OCI-LY7 (cell line): ENCODE measurements around the gene SMPD3. TPM values are rescaled to one million over a fixed set of nuclear protein-coding genes. Genes with fewer than 3 reads are reported as not detected.

Experiments used
- BruUV-seq: library from RNA; stranded (reverse); fragments of 400-500 nt; replicated peaks from 2 replicates; lab custom pipeline; 2021; lab: Mats Ljungman, UMichigan
- CTCF ChIA-PET: fragments of 300-600 bp; sonication (Branson Sonifier 250); formaldehyde crosslinking; loops from one replicate; lab custom pipeline; 2022; ENCODE audit warnings: antibody characterized with exemption; ENCODE audit not compliant: unreplicated experiment; lab: Charles Lee
- POLR2A ChIA-PET: fragments of 300-600 bp; sonication (Branson Sonifier 250); formaldehyde crosslinking; loops from one replicate; lab custom pipeline; 2022; ENCODE audit warnings: antibody characterized with exemption; lab: Charles Lee
- DNase-seq: peaks from one replicate; pipeline ENCODE4 v3.0.0-alpha.2; 2015; ENCODE audit warnings: low spot score
- H2AFZ ChIP-seq: fragments of 200-600 bp; sonication (generic), shearing (Covaris generic); 2 replicates; pipeline ENCODE4 v1.6.1; 2014; ENCODE audit warnings: mild to moderate bottlenecking, antibody characterized with exemption, low read length, moderate library complexity
- H3K27ac ChIP-seq: fragments of 200-600 bp; sonication (generic); 2 replicates; pipeline ENCODE4 v1.5.1; 2014; ENCODE audit warnings: mixed run types, low read depth, mild to moderate bottlenecking, moderate library complexity, low read length, inconsistent platforms; ENCODE audit not compliant: poor library complexity, severe bottlenecking
- H3K36me3 ChIP-seq: fragments of 200-600 bp; sonication (generic); 2 replicates; pipeline ENCODE4 v1.6.1; 2014; ENCODE audit warnings: mild to moderate bottlenecking, antibody characterized with exemption, low read length, moderate library complexity, mixed read lengths; ENCODE audit not compliant: insufficient read depth
- H3K4me1 ChIP-seq: fragments of 200-600 bp; sonication (generic); 2 replicates; pipeline ENCODE4 v1.5.1; 2014; ENCODE audit warnings: mild to moderate bottlenecking, low read length; ENCODE audit not compliant: insufficient read depth, poor library complexity, severe bottlenecking
- H3K4me2 ChIP-seq: fragments of 200-600 bp; sonication (generic); 2 replicates; pipeline ENCODE4 v1.6.1; 2014; ENCODE audit warnings: mild to moderate bottlenecking, low read length
- H3K4me3 ChIP-seq: fragments of 200-600 bp; sonication (generic); 2 replicates; pipeline ENCODE4 v1.5.1; 2014; ENCODE audit warnings: mild to moderate bottlenecking, low read depth, low read length; ENCODE audit not compliant: poor library complexity, severe bottlenecking
- H3K79me2 ChIP-seq: fragments of 200-600 bp; sonication (generic); 2 replicates; pipeline ENCODE4 v1.6.1; 2016; ENCODE audit warnings: low read depth, mild to moderate bottlenecking, low read length, moderate library complexity, mixed read lengths; ENCODE audit not compliant: insufficient read depth
- H3K9me2 ChIP-seq: fragments of 200-600 bp; sonication (generic); 2 replicates; pipeline ENCODE4 v1.6.1; 2016; ENCODE audit warnings: mild to moderate bottlenecking, low read length, mixed read lengths; ENCODE audit not compliant: insufficient read depth
- H3K9me3 ChIP-seq: fragments of 200-600 bp; sonication (generic); 2 replicates; pipeline ENCODE4 v1.6.1; 2014; ENCODE audit warnings: mild to moderate bottlenecking, mixed run types, low read length, mixed read lengths
- H4K20me1 ChIP-seq: fragments of 200-600 bp; sonication (generic); 2 replicates; pipeline ENCODE4 v1.6.1; 2014; ENCODE audit warnings: mild to moderate bottlenecking, antibody characterized with exemption, low read length, moderate library complexity, mixed read lengths; ENCODE audit not compliant: insufficient read depth
- EZH2phosphoT487 ChIP-seq: fragments of 200-600 bp; sonication (generic); IDR thresholded peaks from 2 replicates; pipeline ENCODE4 v1.6.1; 2018; ENCODE audit warnings: low read depth, borderline replicate concordance, mild to moderate bottlenecking, mixed run types, antibody characterized with exemption, low read length, moderate library complexity, mixed read lengths
- intact Hi-C: fragments of 100-400 bp; cut with micrococcal nuclease; formaldehyde crosslinking; loops from one replicate; pipeline ENCODE4 v1.10.0; 2022; ENCODE audit not compliant: unreplicated experiment
- total RNA-seq, 2 experiments: library from RNA; depleted of rRNA in 1 of 2; stranded (reverse); fragments of >200 nt in 1 of 2; shearing (Covaris generic) in 1 of 2; gene quantifications; 2 replicates each; pipeline ENCODE4 v1.2.3, GENCODE V29; 2014 to 2022
- TF ChIP-seq, protein P1 (sequence below): fragments of 200-600 bp; sonication (generic); conservative IDR thresholded peaks from 2 replicates; pipeline ENCODE4 v1.5.1; 2014; ENCODE audit warnings: mild to moderate bottlenecking, antibody characterized with exemption, low read length, moderate library complexity, mixed read lengths

Gene SMPD3
- total RNA-seq, 2 experiments from 2014 or later, result 0.16 to 0.51 TPM

DNA sequence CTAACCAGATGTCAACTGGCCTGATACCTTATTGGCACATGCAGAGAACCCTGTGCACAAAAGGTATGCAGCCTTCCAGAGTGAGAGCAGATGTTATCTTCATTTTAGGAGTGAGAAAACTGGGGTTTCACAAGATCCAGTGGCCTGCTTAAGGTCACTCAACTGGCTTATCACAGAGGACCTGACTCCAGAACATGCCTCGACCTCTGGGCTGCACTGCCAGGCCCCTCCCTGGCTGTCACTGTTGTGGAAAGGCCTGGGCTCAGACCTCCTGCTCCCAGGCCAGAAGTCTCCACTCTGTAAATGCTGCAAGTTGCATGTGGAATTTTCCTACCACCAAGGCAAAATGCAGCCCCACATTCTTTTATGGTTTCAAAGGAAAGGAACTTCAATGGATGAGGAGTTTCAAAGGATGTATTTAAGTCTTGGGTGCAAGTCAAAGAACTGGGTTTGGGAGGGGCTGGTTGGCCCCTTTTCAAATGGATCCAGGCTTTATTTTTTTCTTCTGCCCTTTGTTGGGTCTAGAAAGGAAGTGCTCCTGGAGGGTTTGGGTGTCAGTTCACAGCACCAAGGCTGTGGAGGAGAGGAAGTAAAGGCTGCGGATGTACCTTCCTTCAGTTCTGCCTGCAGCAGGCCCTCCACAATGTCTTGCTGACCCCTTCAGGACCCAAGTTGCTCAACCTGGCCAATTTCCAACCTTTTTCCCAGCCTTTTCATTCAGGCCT lies 30.4 kb upstream of the SMPD3 start:
- Histone ChIP-seq H3K36me3 (no peaks in the 10 kb centered on the region), H4K20me1 (no peaks in the 10 kb centered on the region), H3K4me3 (no peak overlapping the region), H3K4me2 (peak overlapping the region; percentile 21; the same call in 1 of the 2 replicates), H2AFZ (no peak overlapping the region), H3K9me2 (no peaks in the 10 kb centered on the region), H3K9me3 (0 out of 2 replicates have a peak, but pooled peaks cover 3% of the 10 kb centered on the region), H3K79me2 (no peaks in the 10 kb centered on the region), H3K4me1 (peaks cover 13% of the 10 kb centered on the region), H3K27ac (no peak overlapping the region)
- no TSS peak for BruUV-seq
- ChIA-PET CTCF (no interaction called here), POLR2A (no interaction called here)
- DNase-seq, result no peak
- TF ChIP-seq, protein P1, sequence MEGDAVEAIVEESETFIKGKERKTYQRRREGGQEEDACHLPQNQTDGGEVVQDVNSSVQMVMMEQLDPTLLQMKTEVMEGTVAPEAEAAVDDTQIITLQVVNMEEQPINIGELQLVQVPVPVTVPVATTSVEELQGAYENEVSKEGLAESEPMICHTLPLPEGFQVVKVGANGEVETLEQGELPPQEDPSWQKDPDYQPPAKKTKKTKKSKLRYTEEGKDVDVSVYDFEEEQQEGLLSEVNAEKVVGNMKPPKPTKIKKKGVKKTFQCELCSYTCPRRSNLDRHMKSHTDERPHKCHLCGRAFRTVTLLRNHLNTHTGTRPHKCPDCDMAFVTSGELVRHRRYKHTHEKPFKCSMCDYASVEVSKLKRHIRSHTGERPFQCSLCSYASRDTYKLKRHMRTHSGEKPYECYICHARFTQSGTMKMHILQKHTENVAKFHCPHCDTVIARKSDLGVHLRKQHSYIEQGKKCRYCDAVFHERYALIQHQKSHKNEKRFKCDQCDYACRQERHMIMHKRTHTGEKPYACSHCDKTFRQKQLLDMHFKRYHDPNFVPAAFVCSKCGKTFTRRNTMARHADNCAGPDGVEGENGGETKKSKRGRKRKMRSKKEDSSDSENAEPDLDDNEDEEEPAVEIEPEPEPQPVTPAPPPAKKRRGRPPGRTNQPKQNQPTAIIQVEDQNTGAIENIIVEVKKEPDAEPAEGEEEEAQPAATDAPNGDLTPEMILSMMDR, result no peak
- no peak for TF ChIP-seq EZH2phosphoT487
- intact Hi-C loops, result no loop called here

GRCh38 chr16:68475071-68475470 lies 26.8 kb upstream of the SMPD3 start:
- DNase-seq, result no peak
- H3K27ac ChIP-seq, result no peak overlapping the region
- ChIA-PET CTCF (no interaction called here), POLR2A (no interaction called here)
- H4K20me1 ChIP-seq, result no peaks in the 10 kb centered on the region
- intact Hi-C loops, result no loop called here
- H3K4me3 ChIP-seq, result no peak overlapping the region
- H3K4me2 ChIP-seq, result no peak overlapping the region
- BruUV-seq, result no TSS peak
- no peak for TF ChIP-seq EZH2phosphoT487
- TF ChIP-seq, protein P1, result no peak
- H3K9me3 ChIP-seq, result no peaks in the 10 kb centered on the region
- no peaks in the 10 kb centered on the region for H3K36me3 ChIP-seq
- H2AFZ ChIP-seq, result no peak overlapping the region
- H3K9me2 ChIP-seq, result no peaks in the 10 kb centered on the region
- H3K4me1 ChIP-seq, result peaks cover 26% of the 10 kb centered on the region
- no peaks in the 10 kb centered on the region for H3K79me2 ChIP-seq

DNA sequence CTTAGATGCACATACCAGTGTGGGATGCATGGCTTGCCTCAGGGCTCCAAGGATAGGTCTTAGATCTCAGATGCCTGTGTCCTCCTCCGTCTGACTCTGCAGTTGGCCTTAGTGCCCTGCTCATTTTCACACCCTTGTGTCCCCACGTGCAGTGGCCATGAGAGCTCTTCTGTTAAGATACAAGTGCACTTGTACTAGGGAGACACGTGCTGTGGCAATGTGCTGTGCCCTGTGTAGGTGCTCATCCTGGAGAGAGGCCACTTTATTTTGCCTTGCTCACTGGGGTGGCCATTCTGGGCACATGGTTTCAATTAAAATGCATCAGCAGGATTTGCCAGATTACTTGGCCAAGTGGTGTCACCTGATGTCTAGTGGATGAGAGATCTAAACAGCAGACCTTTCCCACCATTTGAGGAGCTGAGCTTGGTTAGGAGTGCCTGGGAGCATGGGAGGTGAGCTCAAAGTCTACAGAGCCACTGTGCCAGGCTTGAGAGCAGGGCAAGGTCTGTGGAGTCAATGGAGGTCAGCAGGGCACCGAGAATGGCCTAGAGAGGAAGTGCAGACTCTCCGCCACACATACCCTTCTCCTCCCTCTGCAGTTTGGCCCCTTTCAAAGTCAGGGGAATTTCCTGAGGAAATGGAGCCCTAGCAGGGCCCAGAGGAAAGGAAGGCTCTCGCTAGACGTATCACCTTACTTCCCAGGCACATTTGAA lies 25.2 kb upstream of the SMPD3 start:
- Histone ChIP-seq H3K4me2 (no peak overlapping the region), H3K9me3 (no peaks in the 10 kb centered on the region), H2AFZ (no peak overlapping the region), H3K4me1 (peaks cover 31% of the 10 kb centered on the region), H3K9me2 (no peaks in the 10 kb centered on the region), H3K4me3 (no peak overlapping the region), H4K20me1 (no peaks in the 10 kb centered on the region), H3K79me2 (no peaks in the 10 kb centered on the region), H3K27ac (no peak overlapping the region), H3K36me3 (no peaks in the 10 kb centered on the region)
- no peak for DNase-seq
- ChIA-PET CTCF (no interaction called here), POLR2A (no interaction called here)
- TF ChIP-seq, protein P1, result no peak
- TF ChIP-seq EZH2phosphoT487, result no peak
- BruUV-seq, result no TSS peak
- intact Hi-C loops, result no loop called here
